Measurements from ENCODE around the gene SGSM1.

DNA sequence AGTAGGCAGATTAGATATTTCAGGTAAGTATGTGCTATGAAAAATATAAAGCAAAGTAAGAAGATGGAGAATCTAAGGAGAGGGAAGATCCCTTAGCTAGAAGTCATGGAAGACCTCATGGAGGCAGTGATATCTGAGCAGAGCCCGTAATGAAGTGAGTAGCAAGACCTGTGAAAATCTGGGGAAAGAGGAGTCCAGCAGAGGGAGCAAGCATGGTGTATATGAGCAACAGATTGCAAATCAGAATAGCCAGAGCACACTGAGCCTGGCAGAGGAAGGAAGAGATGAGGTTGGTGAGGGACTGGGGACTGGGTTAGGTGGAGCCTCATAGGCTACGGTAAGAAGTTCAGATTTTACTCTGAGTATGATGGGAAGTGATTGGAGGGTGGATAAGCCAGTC is 131.1 kb downstream of the SGSM1 start:
- TF ChIP-seq SP1 (CRISPR knock-in tag; conservative IDR thresholded peaks at IDR 0.05) (no peak), CREM (CRISPR knock-in tag; IDR thresholded peaks at IDR 0.05) (no peak), ESRRA (CRISPR knock-in tag; IDR thresholded peaks at IDR 0.05; ENCODE audit: borderline replicate concordance) (no peak), SOX15 (CRISPR knock-in tag; IDR thresholded peaks at IDR 0.05) (no peak), NR2C2 (CRISPR knock-in tag; IDR thresholded peaks at IDR 0.05) (no peak), GABPB1 (CRISPR knock-in tag; IDR thresholded peaks at IDR 0.05) (no peak), TCF7 (CRISPR knock-in tag; IDR thresholded peaks at IDR 0.05; ENCODE audit: low read depth) (no peak), CREB1 (CRISPR knock-in tag; IDR thresholded peaks at IDR 0.05) (no peak), ZNF232 (CRISPR knock-in tag; IDR thresholded peaks at IDR 0.05) (no peak), ZNF121 (CRISPR knock-in tag; IDR thresholded peaks at IDR 0.05) (no peak)
- TF ChIP-seq, protein P1, sequence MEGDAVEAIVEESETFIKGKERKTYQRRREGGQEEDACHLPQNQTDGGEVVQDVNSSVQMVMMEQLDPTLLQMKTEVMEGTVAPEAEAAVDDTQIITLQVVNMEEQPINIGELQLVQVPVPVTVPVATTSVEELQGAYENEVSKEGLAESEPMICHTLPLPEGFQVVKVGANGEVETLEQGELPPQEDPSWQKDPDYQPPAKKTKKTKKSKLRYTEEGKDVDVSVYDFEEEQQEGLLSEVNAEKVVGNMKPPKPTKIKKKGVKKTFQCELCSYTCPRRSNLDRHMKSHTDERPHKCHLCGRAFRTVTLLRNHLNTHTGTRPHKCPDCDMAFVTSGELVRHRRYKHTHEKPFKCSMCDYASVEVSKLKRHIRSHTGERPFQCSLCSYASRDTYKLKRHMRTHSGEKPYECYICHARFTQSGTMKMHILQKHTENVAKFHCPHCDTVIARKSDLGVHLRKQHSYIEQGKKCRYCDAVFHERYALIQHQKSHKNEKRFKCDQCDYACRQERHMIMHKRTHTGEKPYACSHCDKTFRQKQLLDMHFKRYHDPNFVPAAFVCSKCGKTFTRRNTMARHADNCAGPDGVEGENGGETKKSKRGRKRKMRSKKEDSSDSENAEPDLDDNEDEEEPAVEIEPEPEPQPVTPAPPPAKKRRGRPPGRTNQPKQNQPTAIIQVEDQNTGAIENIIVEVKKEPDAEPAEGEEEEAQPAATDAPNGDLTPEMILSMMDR (IDR thresholded peaks at IDR 0.05) = no peak
- TF ChIP-seq, protein P2, sequence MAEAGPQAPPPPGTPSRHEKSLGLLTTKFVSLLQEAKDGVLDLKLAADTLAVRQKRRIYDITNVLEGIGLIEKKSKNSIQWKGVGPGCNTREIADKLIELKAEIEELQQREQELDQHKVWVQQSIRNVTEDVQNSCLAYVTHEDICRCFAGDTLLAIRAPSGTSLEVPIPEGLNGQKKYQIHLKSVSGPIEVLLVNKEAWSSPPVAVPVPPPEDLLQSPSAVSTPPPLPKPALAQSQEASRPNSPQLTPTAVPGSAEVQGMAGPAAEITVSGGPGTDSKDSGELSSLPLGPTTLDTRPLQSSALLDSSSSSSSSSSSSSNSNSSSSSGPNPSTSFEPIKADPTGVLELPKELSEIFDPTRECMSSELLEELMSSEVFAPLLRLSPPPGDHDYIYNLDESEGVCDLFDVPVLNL (CRISPR knock-in tag; IDR thresholded peaks at IDR 0.05; ENCODE audit: borderline replicate concordance, low read depth) = no peak
- TF ChIP-seq, protein P3, sequence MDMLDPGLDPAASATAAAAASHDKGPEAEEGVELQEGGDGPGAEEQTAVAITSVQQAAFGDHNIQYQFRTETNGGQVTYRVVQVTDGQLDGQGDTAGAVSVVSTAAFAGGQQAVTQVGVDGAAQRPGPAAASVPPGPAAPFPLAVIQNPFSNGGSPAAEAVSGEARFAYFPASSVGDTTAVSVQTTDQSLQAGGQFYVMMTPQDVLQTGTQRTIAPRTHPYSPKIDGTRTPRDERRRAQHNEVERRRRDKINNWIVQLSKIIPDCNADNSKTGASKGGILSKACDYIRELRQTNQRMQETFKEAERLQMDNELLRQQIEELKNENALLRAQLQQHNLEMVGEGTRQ (CRISPR knock-in tag; IDR thresholded peaks at IDR 0.05) = no peak
- TF ChIP-seq, protein P4, sequence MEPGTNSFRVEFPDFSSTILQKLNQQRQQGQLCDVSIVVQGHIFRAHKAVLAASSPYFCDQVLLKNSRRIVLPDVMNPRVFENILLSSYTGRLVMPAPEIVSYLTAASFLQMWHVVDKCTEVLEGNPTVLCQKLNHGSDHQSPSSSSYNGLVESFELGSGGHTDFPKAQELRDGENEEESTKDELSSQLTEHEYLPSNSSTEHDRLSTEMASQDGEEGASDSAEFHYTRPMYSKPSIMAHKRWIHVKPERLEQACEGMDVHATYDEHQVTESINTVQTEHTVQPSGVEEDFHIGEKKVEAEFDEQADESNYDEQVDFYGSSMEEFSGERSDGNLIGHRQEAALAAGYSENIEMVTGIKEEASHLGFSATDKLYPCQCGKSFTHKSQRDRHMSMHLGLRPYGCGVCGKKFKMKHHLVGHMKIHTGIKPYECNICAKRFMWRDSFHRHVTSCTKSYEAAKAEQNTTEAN (CRISPR knock-in tag; IDR thresholded peaks at IDR 0.05) = no peak
